ENCODE measurements around the gene FBXO2.

DNA sequence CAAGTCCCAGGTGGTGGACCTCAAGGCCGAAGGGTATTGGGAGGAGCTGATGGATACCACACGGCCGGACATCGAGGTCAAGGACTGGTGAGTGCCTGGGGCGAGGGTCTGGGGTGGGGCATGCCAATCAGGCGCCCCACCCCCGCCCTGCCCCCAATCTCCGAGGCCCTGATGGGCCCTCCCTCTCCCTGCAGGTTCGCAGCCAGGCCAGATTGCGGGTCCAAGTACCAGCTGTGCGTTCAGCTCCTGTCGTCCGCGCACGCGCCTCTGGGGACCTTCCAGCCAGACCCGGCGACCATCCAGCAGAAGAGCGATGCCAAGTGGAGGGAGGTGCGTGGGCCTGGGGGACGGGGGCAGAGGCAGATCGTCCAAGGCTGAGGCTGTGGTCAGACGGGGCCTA, 4.3 kb upstream of the FBXO2 start:
- TF ChIP-seq POLR2A (IDR thresholded peaks at IDR 0.05; ENCODE audit: low read length) (no peak), GATA1 (IDR thresholded peaks at IDR 0.05; ENCODE audit: low read depth, low read length) (no peak)

Measured in erythroblast (primary cell).